ENCODE data around the gene OTX1. TPM values are rescaled to one million over a fixed set of nuclear protein-coding genes. Genes with fewer than 3 reads are reported as not detected.

The OTX1 gene
- total RNA-seq, 4 donors from 2014 or later = not detected

DNA sequence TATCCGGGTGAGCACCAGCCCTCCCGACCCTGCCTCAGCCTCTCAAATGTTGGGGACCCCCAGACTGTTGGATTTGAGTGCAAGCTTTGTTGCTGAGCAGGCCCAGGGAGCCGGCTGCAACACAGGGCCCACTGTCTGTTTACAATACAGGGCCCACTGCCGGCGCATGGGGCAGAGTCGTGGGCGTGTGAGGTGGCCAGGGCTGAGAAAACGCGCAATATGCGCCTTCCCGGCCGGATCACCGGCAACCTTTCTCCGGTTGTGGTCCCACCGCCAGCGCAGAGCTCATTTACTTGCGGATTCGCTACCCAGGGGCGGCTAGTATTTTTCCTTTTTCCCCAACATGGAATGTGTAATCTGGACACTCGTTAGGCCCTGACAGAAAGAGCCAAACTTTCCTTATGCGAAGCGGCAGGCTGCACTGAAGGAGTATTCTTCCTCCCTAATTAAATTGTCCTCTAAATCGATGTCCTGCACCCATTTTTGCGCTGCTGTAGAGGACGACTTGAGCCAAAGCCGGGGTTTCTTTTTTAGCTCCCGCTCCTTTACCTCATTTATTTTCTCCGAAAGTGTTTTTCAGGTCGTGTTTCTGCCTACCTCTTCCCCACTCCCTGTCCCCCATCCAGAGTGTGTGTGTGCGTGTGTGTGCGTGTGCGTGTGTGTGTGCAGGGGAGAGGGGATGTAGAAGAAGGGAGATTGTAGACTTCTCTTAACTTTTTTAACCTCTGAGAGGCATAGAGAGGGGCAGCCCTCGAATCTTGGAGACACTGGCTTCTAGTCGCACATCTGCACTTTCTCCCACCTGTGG, 2.7 kb downstream of the OTX1 start:
- TF ChIP-seq POLR2A (IDR thresholded peaks at IDR 0.05) = no peak
- TF ChIP-seq, protein P1, sequence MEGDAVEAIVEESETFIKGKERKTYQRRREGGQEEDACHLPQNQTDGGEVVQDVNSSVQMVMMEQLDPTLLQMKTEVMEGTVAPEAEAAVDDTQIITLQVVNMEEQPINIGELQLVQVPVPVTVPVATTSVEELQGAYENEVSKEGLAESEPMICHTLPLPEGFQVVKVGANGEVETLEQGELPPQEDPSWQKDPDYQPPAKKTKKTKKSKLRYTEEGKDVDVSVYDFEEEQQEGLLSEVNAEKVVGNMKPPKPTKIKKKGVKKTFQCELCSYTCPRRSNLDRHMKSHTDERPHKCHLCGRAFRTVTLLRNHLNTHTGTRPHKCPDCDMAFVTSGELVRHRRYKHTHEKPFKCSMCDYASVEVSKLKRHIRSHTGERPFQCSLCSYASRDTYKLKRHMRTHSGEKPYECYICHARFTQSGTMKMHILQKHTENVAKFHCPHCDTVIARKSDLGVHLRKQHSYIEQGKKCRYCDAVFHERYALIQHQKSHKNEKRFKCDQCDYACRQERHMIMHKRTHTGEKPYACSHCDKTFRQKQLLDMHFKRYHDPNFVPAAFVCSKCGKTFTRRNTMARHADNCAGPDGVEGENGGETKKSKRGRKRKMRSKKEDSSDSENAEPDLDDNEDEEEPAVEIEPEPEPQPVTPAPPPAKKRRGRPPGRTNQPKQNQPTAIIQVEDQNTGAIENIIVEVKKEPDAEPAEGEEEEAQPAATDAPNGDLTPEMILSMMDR (IDR thresholded peaks at IDR 0.05) = no peak
- peaks cover 21 to 56% of the 10 kb centered on the region in 2 donors for H3K4me1 ChIP-seq
- intact Hi-C loops (cut with DNase I) = no loop called here
- no peaks in the 10 kb centered on the region for H3K36me3 ChIP-seq
- no peaks in the 10 kb centered on the region for H3K9me3 ChIP-seq
- WGBS, 2 donors = 50 to 60% methylated on average over 27 to 32 of the region's 34 CpGs
- no peak overlapping the region for H3K27ac ChIP-seq
- no peak overlapping the region for H3K4me3 ChIP-seq (replicated peaks in 1 of 3)
- H3K27me3 ChIP-seq = peaks cover 71% of the 10 kb centered on the region
- DNase-seq = no peak

DNA sequence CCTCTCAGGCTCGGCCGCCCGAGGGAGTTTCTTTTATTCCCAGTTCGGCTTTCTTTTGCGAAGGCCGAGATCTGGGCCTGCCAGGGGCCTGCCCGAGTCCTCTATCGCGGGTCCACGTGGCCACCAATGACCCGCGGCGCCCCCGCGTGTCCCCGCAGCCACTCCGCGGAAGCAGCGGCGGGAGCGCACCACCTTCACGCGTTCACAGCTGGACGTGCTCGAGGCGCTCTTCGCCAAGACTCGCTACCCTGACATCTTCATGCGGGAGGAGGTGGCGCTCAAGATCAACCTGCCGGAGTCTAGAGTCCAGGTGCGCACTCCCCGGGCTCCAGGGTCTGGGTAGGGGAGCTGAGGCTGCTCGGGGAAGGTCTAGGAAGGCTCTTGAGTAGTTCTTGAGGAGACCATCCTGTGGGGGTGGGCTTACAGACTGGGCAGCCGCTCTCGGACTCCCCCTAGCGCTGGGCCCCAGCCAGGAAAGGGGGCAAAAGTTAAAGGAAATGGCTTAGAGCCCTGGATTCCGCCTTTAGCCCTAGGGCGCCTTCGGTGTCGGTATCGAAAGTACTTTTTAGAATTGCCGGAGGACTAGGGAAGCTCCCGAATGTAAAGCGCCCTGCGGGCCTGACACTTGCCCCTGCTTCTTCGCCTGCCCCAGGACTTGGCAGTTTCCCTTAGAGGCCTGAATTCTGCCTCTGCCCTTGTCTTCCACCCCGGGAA, 3.4 kb downstream of the OTX1 start:
- no peak for TF ChIP-seq POLR2A (IDR thresholded peaks at IDR 0.05)
- TF ChIP-seq, protein P1 (IDR thresholded peaks at IDR 0.05) = no peak
- no peak overlapping the region for H3K27ac ChIP-seq
- no peaks in the 10 kb centered on the region for H3K9me3 ChIP-seq
- no peaks in the 10 kb centered on the region for H3K36me3 ChIP-seq
- H3K27me3 ChIP-seq = peaks cover 70% of the 10 kb centered on the region
- H3K4me3 ChIP-seq (replicated peaks in 1 of 3) = no peak overlapping the region
- intact Hi-C loops (cut with DNase I) = no loop called here
- 10 to 16% methylated on average over 41 to 47 of the region's 48 CpGs for whole genome bisulfite sequencing, 2 donors
- no peak for DNase-seq
- peaks cover 24 to 57% of the 10 kb centered on the region in 2 donors for H3K4me1 ChIP-seq

DNA sequence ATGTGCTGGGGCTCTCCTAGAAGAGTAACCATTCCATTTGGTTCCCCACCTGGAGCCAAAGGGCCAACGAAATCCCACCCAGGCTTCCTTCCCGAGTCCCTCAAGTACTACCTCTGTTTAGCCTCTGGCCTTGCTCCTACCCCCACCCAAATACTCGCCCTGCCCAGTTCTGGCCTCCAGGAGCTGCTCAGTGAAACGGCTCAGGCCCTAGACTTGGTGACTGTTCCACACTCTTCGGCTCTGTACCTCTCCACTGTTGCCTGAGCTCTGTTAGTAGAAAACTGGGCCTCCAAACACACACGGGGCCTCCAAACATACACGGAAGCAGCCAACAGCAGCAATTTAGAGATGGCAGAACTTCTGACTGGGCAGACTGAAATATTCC, 4.2 kb downstream of the OTX1 start:
- no peaks in the 10 kb centered on the region for H3K36me3 ChIP-seq
- no peak overlapping the region for H3K27ac ChIP-seq
- H3K4me1 ChIP-seq = peaks cover 20 to 57% of the 10 kb centered on the region in 2 donors
- TF ChIP-seq POLR2A (IDR thresholded peaks at IDR 0.05) = no peak
- TF ChIP-seq, protein P1 (IDR thresholded peaks at IDR 0.05) = no peak
- H3K4me3 ChIP-seq (replicated peaks in 1 of 3) = no peak overlapping the region
- H3K9me3 ChIP-seq = no peaks in the 10 kb centered on the region
- H3K27me3 ChIP-seq = peaks cover 70% of the 10 kb centered on the region
- WGBS, 2 donors = 31 to 52% methylated on average over 7 of the region's 7 CpGs
- DNase-seq = no peak
- intact Hi-C loops (cut with DNase I) = no loop called here

DNA sequence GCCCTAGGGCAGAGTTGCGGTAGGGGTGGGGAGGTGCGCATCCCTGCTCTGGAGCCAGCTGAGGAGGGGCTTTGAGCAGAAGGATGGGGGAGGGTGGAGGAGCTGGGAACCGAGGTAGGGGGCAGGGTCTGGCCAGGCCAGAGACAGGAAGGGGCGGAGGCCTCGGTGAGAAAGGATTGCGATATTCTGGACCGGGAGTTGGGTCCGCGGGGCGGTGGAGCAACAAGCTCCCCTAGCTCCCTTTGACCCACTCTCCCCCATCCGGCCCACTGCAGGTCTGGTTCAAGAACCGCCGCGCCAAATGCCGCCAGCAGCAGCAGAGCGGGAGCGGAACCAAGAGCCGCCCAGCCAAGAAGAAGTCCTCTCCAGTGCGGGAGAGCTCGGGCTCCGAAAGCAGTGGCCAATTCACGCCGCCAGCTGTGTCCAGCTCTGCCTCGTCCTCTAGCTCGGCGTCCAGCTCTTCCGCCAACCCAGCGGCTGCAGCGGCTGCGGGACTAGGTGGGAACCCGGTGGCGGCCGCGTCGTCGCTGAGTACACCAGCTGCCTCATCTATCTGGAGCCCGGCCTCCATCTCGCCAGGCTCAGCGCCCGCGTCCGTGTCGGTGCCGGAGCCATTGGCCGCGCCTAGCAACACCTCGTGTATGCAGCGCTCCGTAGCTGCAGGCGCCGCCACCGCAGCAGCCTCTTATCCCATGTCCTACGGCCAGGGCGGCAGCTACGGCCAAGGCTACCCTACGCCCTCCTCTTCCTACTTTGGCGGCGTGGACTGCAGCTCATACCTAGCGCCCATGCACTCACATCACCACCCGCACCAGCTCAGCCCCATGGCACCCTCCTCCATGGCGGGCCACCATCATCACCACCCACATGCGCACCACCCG, 4.8 kb downstream of the OTX1 start:
- WGBS, 2 donors = 32% methylated on average over 42 to 63 of the region's 63 CpGs
- no peak for DNase-seq
- Histone ChIP-seq H3K4me1 (peaks cover 14 to 53% of the 10 kb centered on the region in 2 donors), H3K27ac (no peak overlapping the region), H3K9me3 (no peaks in the 10 kb centered on the region), H3K4me3 (replicated peaks in 1 of 3) (no peak overlapping the region), H3K36me3 (no peaks in the 10 kb centered on the region), H3K27me3 (peaks cover 70% of the 10 kb centered on the region)
- no peak for TF ChIP-seq POLR2A (IDR thresholded peaks at IDR 0.05)
- TF ChIP-seq, protein P1 (IDR thresholded peaks at IDR 0.05) = no peak
- intact Hi-C loops (cut with DNase I) = no loop called here
